ENCODE data around the gene RBM12.

Gene RBM12

GRCh38 chr20:35602851-35603495, 61.7 kb downstream of the RBM12 start:
- no peak overlapping the region for H3K4me3 ChIP-seq (ENCODE audit: low read depth, low read length)

- H3K4me3 ChIP-seq (ENCODE audit: low read depth, low read length): peak overlapping the region; percentile 35
Measured at GRCh38 chr20:35601990-35602389, 62.7 kb downstream of the RBM12 start.

- peak overlapping the region; percentile 35 for H3K4me3 ChIP-seq (ENCODE audit: low read depth, low read length)
Measured at GRCh38 chr20:35600993-35601973, 63.4 kb downstream of the RBM12 start.

- peak overlapping the region; percentile 35 for H3K4me3 ChIP-seq (ENCODE audit: low read depth, low read length)
Measured at GRCh38 chr20:35600176-35600992, 64.3 kb downstream of the RBM12 start.

GRCh38 chr20:35599776-35600120, 65.0 kb downstream of the RBM12 start:
- no peak overlapping the region for H3K4me3 ChIP-seq (ENCODE audit: low read depth, low read length)

Data from iPS-11a (cell line).